ENCODE results near the gene PHF21B.

PHF21B gene

DNA sequence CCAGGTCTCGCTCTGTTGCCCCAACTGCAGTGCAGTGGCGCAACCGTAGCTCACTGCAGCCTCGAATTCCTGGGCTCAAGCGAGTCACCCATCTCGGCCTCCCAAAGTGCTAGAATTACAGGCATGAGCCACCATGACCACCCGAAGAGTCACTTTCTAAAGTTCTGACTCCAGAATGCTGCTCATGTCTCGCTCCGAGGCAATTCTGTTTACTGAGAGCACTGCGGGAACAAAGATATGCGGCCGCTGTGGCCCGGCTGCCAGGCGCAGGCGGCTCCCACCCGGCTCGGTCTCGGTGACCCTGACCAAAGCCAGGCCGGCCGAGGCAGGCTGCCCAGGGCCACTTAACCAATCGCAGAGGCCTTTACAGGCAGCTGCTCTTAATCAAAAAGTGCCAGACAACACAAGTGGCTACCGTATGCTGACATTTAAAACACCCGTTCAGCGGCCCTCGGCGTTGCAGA, 78.7 kb downstream of the PHF21B start:
- Histone ChIP-seq H3K4me3 (ENCODE audit: low read depth in 1 of 2, low read length in 2 of 2) (no peak overlapping the region), H3K9me3 (ENCODE audit: control insufficient read depth in 1 of 2, low read length in 2 of 2) (no peaks in the 10 kb centered on the region), H3K36me3 (ENCODE audit: control insufficient read depth in 1 of 2, insufficient read depth in 2 of 2, low read length in 2 of 2) (no peaks in the 10 kb centered on the region), H3K27ac (ENCODE audit: low read length) (no peak overlapping the region), H3K4me1 (ENCODE audit: control insufficient read depth in 1 of 2, insufficient read depth in 2 of 2, low read length in 2 of 2) (peaks cover 0 to 7% of the 10 kb centered on the region in 2 donors), H3K27me3 (ENCODE audit: low read depth, low read length) (no peaks in the 10 kb centered on the region)

DNA sequence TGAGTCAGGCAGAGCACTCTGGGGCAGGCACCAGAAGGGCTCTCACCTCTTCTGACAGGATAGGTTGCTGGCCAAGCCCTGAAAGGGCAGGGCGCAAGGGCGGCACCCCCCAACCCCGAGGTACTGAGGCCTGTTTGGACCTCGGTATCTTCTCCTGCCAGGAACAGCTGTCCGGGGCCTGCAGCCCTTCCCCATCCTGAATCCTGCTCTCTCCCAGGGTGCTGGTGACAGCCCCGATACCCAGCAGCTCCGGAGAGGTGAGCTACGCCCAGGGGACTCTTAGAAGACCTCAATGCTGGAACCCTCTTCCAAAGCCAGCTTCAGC, 79.1 kb downstream of the PHF21B start:
- no peaks in the 10 kb centered on the region for H3K36me3 ChIP-seq (ENCODE audit: control insufficient read depth in 1 of 2, insufficient read depth in 2 of 2, low read length in 2 of 2)
- peaks cover 0 to 7% of the 10 kb centered on the region in 2 donors for H3K4me1 ChIP-seq (ENCODE audit: control insufficient read depth in 1 of 2, insufficient read depth in 2 of 2, low read length in 2 of 2)
- H3K4me3 ChIP-seq (ENCODE audit: low read depth in 1 of 2, low read length in 2 of 2), result no peak overlapping the region
- no peaks in the 10 kb centered on the region for H3K9me3 ChIP-seq (ENCODE audit: control insufficient read depth in 1 of 2, low read length in 2 of 2)
- H3K27ac ChIP-seq (ENCODE audit: low read length), result no peak overlapping the region
- no peaks in the 10 kb centered on the region for H3K27me3 ChIP-seq (ENCODE audit: low read depth, low read length)

DNA sequence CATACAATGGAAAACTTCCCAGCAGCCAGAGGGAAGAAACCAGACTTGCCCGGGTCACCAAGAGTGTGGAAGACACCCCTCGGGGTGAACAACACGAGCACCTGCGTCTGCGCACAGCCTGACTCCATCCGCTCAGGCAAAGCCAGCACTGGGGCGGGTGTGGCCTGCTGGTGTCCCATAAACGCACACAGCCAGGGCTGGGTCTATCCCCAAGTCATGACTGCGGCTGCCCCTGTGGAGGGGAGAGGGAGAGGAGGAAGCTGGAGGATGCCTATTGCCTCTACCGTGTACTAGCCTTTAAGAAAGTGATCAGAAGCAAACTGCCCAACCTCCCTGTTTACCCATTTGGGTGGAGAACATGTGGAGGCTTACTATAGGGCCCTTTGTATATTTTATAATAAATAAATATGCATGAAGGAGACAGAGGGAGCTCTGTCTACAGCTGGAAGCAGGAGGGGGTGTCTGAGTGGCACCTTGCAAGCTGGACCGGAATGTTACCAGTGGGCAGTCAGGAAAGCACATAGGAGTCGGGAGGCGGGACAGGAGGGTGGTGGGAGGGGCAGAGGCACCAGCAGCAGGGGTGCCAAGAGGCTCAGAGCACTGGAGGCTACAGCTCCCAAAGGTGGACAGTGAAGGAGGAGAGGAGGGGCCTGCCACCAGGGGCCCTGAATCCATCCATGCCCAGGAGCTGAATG, 79.6 kb downstream of the PHF21B start:
- Histone ChIP-seq H3K36me3 (ENCODE audit: control insufficient read depth in 1 of 2, insufficient read depth in 2 of 2, low read length in 2 of 2) (no peaks in the 10 kb centered on the region), H3K9me3 (ENCODE audit: control insufficient read depth in 1 of 2, low read length in 2 of 2) (no peaks in the 10 kb centered on the region), H3K4me1 (ENCODE audit: control insufficient read depth in 1 of 2, insufficient read depth in 2 of 2, low read length in 2 of 2) (peaks cover 0 to 7% of the 10 kb centered on the region in 2 donors), H3K27ac (ENCODE audit: low read length) (no peak overlapping the region), H3K27me3 (ENCODE audit: low read depth, low read length) (no peaks in the 10 kb centered on the region), H3K4me3 (ENCODE audit: low read depth in 1 of 2, low read length in 2 of 2) (no peak overlapping the region)

GRCh38 chr22:44929359-44930015, 80.3 kb downstream of the PHF21B start:
- no peaks in the 10 kb centered on the region for H3K36me3 ChIP-seq (ENCODE audit: control insufficient read depth in 1 of 2, insufficient read depth in 2 of 2, low read length in 2 of 2)
- no peak overlapping the region for H3K4me3 ChIP-seq (ENCODE audit: low read depth in 1 of 2, low read length in 2 of 2)
- H3K9me3 ChIP-seq (ENCODE audit: control insufficient read depth in 1 of 2, low read length in 2 of 2), result peaks cover 0 to 2% of the 10 kb centered on the region in 2 donors
- H3K27me3 ChIP-seq (ENCODE audit: low read depth, low read length), result no peaks in the 10 kb centered on the region
- no peak overlapping the region for H3K27ac ChIP-seq (ENCODE audit: low read length)
- peaks cover 0 to 7% of the 10 kb centered on the region in 2 donors for H3K4me1 ChIP-seq (ENCODE audit: control insufficient read depth in 1 of 2, insufficient read depth in 2 of 2, low read length in 2 of 2)

GRCh38 chr22:44928711-44929358, 81.0 kb downstream of the PHF21B start:
- Histone ChIP-seq H3K36me3 (ENCODE audit: control insufficient read depth in 1 of 2, insufficient read depth in 2 of 2, low read length in 2 of 2) (no peaks in the 10 kb centered on the region), H3K27ac (ENCODE audit: low read length) (no peak overlapping the region), H3K4me3 (ENCODE audit: low read depth in 1 of 2, low read length in 2 of 2) (no peak overlapping the region), H3K9me3 (ENCODE audit: control insufficient read depth in 1 of 2, low read length in 2 of 2) (peaks cover 0 to 5% of the 10 kb centered on the region in 2 donors), H3K4me1 (ENCODE audit: control insufficient read depth in 1 of 2, insufficient read depth in 2 of 2, low read length in 2 of 2) (peaks cover 0 to 7% of the 10 kb centered on the region in 2 donors), H3K27me3 (ENCODE audit: low read depth, low read length) (no peaks in the 10 kb centered on the region)

DNA sequence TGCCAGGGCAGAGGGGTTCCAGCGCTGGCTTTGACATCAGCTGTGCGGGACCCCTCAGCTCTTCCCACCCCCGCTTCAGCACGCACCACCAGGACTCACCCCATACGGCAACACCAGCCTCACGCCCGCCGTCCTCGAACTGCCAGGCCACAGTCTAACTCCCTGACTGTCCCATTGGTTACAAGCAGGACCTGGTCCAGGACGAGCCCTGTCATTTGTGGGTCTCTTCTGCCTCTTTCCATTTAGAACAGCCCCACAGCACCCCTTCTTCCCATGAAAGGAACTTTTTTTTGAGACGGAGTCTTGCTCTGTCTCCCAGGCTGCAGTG, 81.7 kb downstream of the PHF21B start:
- Histone ChIP-seq H3K4me1 (ENCODE audit: control insufficient read depth in 1 of 2, insufficient read depth in 2 of 2, low read length in 2 of 2) (peaks cover 0 to 7% of the 10 kb centered on the region in 2 donors), H3K36me3 (ENCODE audit: control insufficient read depth in 1 of 2, insufficient read depth in 2 of 2, low read length in 2 of 2) (no peaks in the 10 kb centered on the region), H3K27ac (ENCODE audit: low read length) (no peak overlapping the region), H3K27me3 (ENCODE audit: low read depth, low read length) (no peaks in the 10 kb centered on the region), H3K9me3 (ENCODE audit: control insufficient read depth in 1 of 2, low read length in 2 of 2) (peaks cover 0 to 5% of the 10 kb centered on the region in 2 donors), H3K4me3 (ENCODE audit: low read depth in 1 of 2, low read length in 2 of 2) (no peak overlapping the region)

DNA sequence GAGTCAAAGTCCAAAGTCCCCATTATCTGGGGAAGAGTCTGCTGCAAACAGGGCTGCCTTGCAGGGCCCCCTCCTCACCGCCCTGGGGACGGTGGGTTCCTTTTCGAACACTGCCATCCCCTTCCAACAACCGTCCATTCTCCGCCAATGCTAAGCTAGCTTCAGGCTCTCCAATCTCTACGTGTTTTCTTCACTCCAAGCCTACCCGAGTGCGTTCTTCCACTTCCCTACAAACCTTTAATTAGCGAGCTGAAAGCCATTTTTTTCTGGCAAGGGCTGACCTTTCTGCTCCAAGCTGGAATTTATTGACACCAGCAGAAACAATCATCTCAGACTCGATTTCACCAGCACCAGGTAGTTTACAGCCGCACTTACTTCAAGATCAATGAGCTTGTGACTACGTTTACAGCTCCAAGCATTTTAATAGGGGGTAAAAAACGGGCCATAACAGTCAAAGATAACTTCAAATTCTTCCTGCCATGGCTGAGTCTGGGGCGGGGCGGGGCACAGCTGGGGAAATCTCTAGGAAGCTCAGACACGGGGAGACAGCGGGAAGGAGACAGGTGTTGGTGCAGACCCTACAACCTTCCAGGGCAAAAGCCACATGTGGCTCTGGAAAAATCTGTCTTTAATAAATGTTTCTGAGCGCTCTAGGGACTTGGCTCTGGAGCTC, 82.2 kb downstream of the PHF21B start:
- Histone ChIP-seq H3K27ac (ENCODE audit: low read length) (no peak overlapping the region), H3K27me3 (ENCODE audit: low read depth, low read length) (no peaks in the 10 kb centered on the region), H3K4me3 (ENCODE audit: low read depth in 1 of 2, low read length in 2 of 2) (no peak overlapping the region), H3K4me1 (ENCODE audit: control insufficient read depth in 1 of 2, insufficient read depth in 2 of 2, low read length in 2 of 2) (peaks cover 0 to 7% of the 10 kb centered on the region in 2 donors), H3K36me3 (ENCODE audit: control insufficient read depth in 1 of 2, insufficient read depth in 2 of 2, low read length in 2 of 2) (no peaks in the 10 kb centered on the region), H3K9me3 (ENCODE audit: control insufficient read depth in 1 of 2, low read length in 2 of 2) (peaks cover 0 to 5% of the 10 kb centered on the region in 2 donors)

DNA sequence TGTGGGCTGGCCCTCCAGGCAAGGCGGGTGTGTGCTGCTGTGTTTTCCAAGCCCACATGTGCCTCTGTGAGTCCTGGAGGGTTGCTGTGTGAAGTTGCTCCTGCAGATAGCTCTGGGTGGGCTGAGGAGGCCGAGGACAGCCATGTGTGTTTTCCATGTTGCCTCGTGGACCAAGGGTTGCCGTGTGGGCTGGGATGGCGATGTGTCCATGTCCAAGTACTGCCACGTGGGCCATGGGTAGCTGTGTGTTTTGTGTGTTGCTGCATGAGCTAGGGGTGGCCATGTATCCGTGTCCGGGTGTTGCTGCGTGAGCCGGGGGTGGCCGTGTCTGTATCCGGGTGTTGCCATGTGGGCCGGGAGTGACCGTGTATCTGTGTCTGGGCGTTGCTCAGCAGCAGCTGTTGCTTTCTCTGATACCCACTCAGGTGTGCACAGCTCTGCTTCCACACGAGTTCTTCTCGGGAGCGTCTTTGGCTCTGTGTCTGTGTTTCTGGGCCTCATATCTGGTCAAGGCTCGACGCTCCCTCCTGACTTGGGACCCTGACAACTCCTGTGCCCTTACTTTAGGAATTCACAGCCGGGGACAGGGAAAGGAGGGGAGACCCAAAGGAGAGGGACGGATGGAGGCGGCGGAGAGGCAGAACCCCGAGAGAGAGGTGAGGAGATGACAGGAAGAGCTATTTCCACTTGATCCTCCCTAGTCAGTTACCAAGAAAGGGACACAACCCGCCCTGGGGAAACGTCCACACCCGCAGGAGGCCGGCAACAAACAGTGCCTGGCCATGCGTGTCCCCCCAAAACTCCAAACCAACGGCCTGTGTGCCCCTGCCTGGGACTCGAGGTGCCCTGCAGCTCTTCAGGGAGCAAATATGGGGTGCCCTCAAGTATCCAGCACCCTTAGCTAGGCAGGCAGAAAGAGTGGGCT, 83.1 kb downstream of the PHF21B start:
- Histone ChIP-seq H3K4me3 (ENCODE audit: low read depth in 1 of 2, low read length in 2 of 2) (no peak overlapping the region), H3K27ac (ENCODE audit: low read length) (no peak overlapping the region), H3K27me3 (ENCODE audit: low read depth, low read length) (no peaks in the 10 kb centered on the region), H3K36me3 (ENCODE audit: control insufficient read depth in 1 of 2, insufficient read depth in 2 of 2, low read length in 2 of 2) (no peaks in the 10 kb centered on the region), H3K4me1 (ENCODE audit: control insufficient read depth in 1 of 2, insufficient read depth in 2 of 2, low read length in 2 of 2) (peaks cover 0 to 5% of the 10 kb centered on the region in 2 donors), H3K9me3 (ENCODE audit: control insufficient read depth in 1 of 2, low read length in 2 of 2) (peaks cover 0 to 5% of the 10 kb centered on the region in 2 donors)

DNA sequence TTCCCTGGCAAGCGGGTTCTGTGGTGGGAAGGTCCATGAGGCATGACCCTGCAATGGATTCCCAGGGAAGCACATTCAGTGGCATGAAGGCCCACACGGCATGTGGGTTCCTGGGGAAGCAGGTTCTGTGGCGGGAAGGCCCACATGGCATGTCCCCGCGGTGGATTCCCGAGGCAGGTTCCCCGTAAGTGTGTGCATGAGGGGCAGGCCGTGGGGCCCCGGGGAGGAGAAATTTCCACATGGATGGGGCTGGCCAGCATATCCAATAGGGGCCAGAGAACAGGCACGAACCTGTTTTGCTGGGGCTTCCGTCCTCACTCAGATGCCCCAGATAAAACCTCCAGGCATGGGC, 83.7 kb downstream of the PHF21B start:
- Histone ChIP-seq H3K9me3 (ENCODE audit: control insufficient read depth in 1 of 2, low read length in 2 of 2) (peaks cover 0 to 5% of the 10 kb centered on the region in 2 donors), H3K4me3 (ENCODE audit: low read depth in 1 of 2, low read length in 2 of 2) (no peak overlapping the region), H3K27me3 (ENCODE audit: low read depth, low read length) (no peaks in the 10 kb centered on the region), H3K27ac (ENCODE audit: low read length) (no peak overlapping the region), H3K4me1 (ENCODE audit: control insufficient read depth in 1 of 2, insufficient read depth in 2 of 2, low read length in 2 of 2) (no peaks in the 10 kb centered on the region), H3K36me3 (ENCODE audit: control insufficient read depth in 1 of 2, insufficient read depth in 2 of 2, low read length in 2 of 2) (no peaks in the 10 kb centered on the region)

GRCh38 chr22:44925465-44926123, 84.2 kb downstream of the PHF21B start:
- no peaks in the 10 kb centered on the region for H3K36me3 ChIP-seq (ENCODE audit: control insufficient read depth in 1 of 2, insufficient read depth in 2 of 2, low read length in 2 of 2)
- H3K9me3 ChIP-seq (ENCODE audit: control insufficient read depth in 1 of 2, low read length in 2 of 2), result peaks cover 0 to 9% of the 10 kb centered on the region in 2 donors
- H3K4me1 ChIP-seq (ENCODE audit: control insufficient read depth in 1 of 2, insufficient read depth in 2 of 2, low read length in 2 of 2), result no peaks in the 10 kb centered on the region
- no peak overlapping the region for H3K4me3 ChIP-seq (ENCODE audit: low read depth in 1 of 2, low read length in 2 of 2)
- H3K27ac ChIP-seq (ENCODE audit: low read length), result no peak overlapping the region
- H3K27me3 ChIP-seq (ENCODE audit: low read depth, low read length), result no peaks in the 10 kb centered on the region
